Hematopoietic multipotent progenitor cell (in vitro differentiated cells): Measurements from ENCODE around the gene BRD1. TPM values are rescaled to one million over a fixed set of nuclear protein-coding genes. Genes with fewer than 3 reads are reported as not detected.
A peak's percentile ranks its signal among the peaks of the same experiment; 100 is the strongest.

Experiments used
- DNase-seq, 3 donors: peaks; one replicate each; pipeline ENCODE4 v3.0.0-alpha.2; 2011 to 2015; ENCODE audit warnings: low read depth in 2 of 3, low spot score in 2 of 3
- total RNA-seq: library from RNA; depleted of rRNA; stranded (reverse); fragments of >200 nt; gene quantifications from one replicate; pipeline ENCODE4 v1.2.3, GENCODE V29; 2012

The BRD1 gene
- total RNA-seq, 1 donor = 46.0 TPM

GRCh38 chr22:49803737-49804375 is 23.8 kb downstream of the BRD1 start:
- no peak for DNase-seq

- no peak for DNase-seq
Observed at GRCh38 chr22:49803134-49803533, 24.5 kb downstream of the BRD1 start.

- no peak for DNase-seq
Observed at GRCh38 chr22:49801391-49802060, 26.1 kb downstream of the BRD1 start.

GRCh38 chr22:49800408-49801238 is 27.1 kb downstream of the BRD1 start:
- DNase-seq = no peak

- no peak for DNase-seq
Observed at GRCh38 chr22:49799431-49800075, 28.1 kb downstream of the BRD1 start.

- DNase-seq = no peak
Observed at GRCh38 chr22:49798486-49799151, 29.1 kb downstream of the BRD1 start.

- no peak for DNase-seq
Observed at GRCh38 chr22:49797706-49798105, 30.0 kb downstream of the BRD1 start.

GRCh38 chr22:49796596-49797270 is 30.9 kb downstream of the BRD1 start:
- no peak for DNase-seq

GRCh38 chr22:49795521-49795920 is 32.2 kb downstream of the BRD1 start:
- DNase-seq = no peak

- no peak for DNase-seq
Observed at GRCh38 chr22:49793871-49794270, 33.8 kb downstream of the BRD1 start.

- no peak for DNase-seq
Observed at GRCh38 chr22:49793296-49793695, 34.4 kb downstream of the BRD1 start.

GRCh38 chr22:49792107-49792506 is 35.6 kb downstream of the BRD1 start:
- no peak for DNase-seq

GRCh38 chr22:49791682-49792081 is 36.0 kb downstream of the BRD1 start:
- DNase-seq = no peak

- no peak for DNase-seq
Observed at GRCh38 chr22:49790912-49791311, 36.8 kb downstream of the BRD1 start.

GRCh38 chr22:49789289-49790141 is 38.2 kb downstream of the BRD1 start:
- peak in 2 of 3 donors; percentile 40 to 55 for DNase-seq

GRCh38 chr22:49788504-49788903 is 39.2 kb downstream of the BRD1 start:
- DNase-seq = no peak

- no peak for DNase-seq
Observed at GRCh38 chr22:49787861-49788260, 39.8 kb downstream of the BRD1 start.

GRCh38 chr22:49786976-49787706 is 40.5 kb downstream of the BRD1 start:
- DNase-seq = no peak
